ENCODE results near the gene DLK1.

Gene DLK1

GRCh38 chr14:100750762-100751699, 24.3 kb downstream of the DLK1 start:
- Histone ChIP-seq H3K27me3 (ENCODE audit: control insufficient read depth in 1 of 2, insufficient read depth in 2 of 2, low read length in 2 of 2) (peaks cover 0 to 3% of the 10 kb centered on the region in 2 donors), H3K4me3 (ENCODE audit: low read depth in 1 of 2, low read length in 2 of 2) (no peak overlapping the region), H3K4me1 (ENCODE audit: control insufficient read depth in 1 of 2, insufficient read depth in 2 of 2, low read length in 2 of 2) (no peaks in the 10 kb centered on the region), H3K9ac (ENCODE audit: low read depth in 1 of 2, low read length in 2 of 2) (no peak overlapping the region), H3K36me3 (ENCODE audit: control insufficient read depth in 1 of 2, insufficient read depth in 2 of 2, low read length in 2 of 2) (no peaks in the 10 kb centered on the region), H3K27ac (ENCODE audit: low read depth, low read length) (no peak overlapping the region), H3K9me3 (ENCODE audit: control insufficient read depth in 1 of 2, low read length in 2 of 2) (no peaks in the 10 kb centered on the region)

- H3K27me3 ChIP-seq (ENCODE audit: control insufficient read depth in 1 of 2, insufficient read depth in 2 of 2, low read length in 2 of 2) = peaks cover 0 to 3% of the 10 kb centered on the region in 2 donors
- no peaks in the 10 kb centered on the region for H3K9me3 ChIP-seq (ENCODE audit: control insufficient read depth in 1 of 2, low read length in 2 of 2)
- H3K36me3 ChIP-seq (ENCODE audit: control insufficient read depth in 1 of 2, insufficient read depth in 2 of 2, low read length in 2 of 2) = no peaks in the 10 kb centered on the region
- no peak overlapping the region for H3K27ac ChIP-seq (ENCODE audit: low read depth, low read length)
- no peak overlapping the region for H3K4me3 ChIP-seq (ENCODE audit: low read depth in 1 of 2, low read length in 2 of 2)
- no peak overlapping the region for H3K9ac ChIP-seq (ENCODE audit: low read depth in 1 of 2, low read length in 2 of 2)
- H3K4me1 ChIP-seq (ENCODE audit: control insufficient read depth in 1 of 2, insufficient read depth in 2 of 2, low read length in 2 of 2) = no peaks in the 10 kb centered on the region
Measured at GRCh38 chr14:100754020-100754419, 27.3 kb downstream of the DLK1 start.

- Histone ChIP-seq H3K36me3 (ENCODE audit: control insufficient read depth in 1 of 2, insufficient read depth in 2 of 2, low read length in 2 of 2) (no peaks in the 10 kb centered on the region), H3K4me3 (ENCODE audit: low read depth in 1 of 2, low read length in 2 of 2) (no peak overlapping the region), H3K9ac (ENCODE audit: low read depth in 1 of 2, low read length in 2 of 2) (no peak overlapping the region), H3K27ac (ENCODE audit: low read depth, low read length) (no peak overlapping the region), H3K27me3 (ENCODE audit: control insufficient read depth in 1 of 2, insufficient read depth in 2 of 2, low read length in 2 of 2) (peaks cover 0 to 3% of the 10 kb centered on the region in 2 donors), H3K9me3 (ENCODE audit: control insufficient read depth in 1 of 2, low read length in 2 of 2) (no peaks in the 10 kb centered on the region), H3K4me1 (ENCODE audit: control insufficient read depth in 1 of 2, insufficient read depth in 2 of 2, low read length in 2 of 2) (no peaks in the 10 kb centered on the region)
Measured at GRCh38 chr14:100755649-100756048, 29.0 kb downstream of the DLK1 start.

- Histone ChIP-seq H3K9ac (ENCODE audit: low read depth in 1 of 2, low read length in 2 of 2) (no peak overlapping the region), H3K27me3 (ENCODE audit: control insufficient read depth in 1 of 2, insufficient read depth in 2 of 2, low read length in 2 of 2) (no peaks in the 10 kb centered on the region), H3K9me3 (ENCODE audit: control insufficient read depth in 1 of 2, low read length in 2 of 2) (no peaks in the 10 kb centered on the region), H3K27ac (ENCODE audit: low read depth, low read length) (no peak overlapping the region), H3K4me3 (ENCODE audit: low read depth in 1 of 2, low read length in 2 of 2) (no peak overlapping the region), H3K36me3 (ENCODE audit: control insufficient read depth in 1 of 2, insufficient read depth in 2 of 2, low read length in 2 of 2) (no peaks in the 10 kb centered on the region), H3K4me1 (ENCODE audit: control insufficient read depth in 1 of 2, insufficient read depth in 2 of 2, low read length in 2 of 2) (no peaks in the 10 kb centered on the region)
Measured at GRCh38 chr14:100761481-100761880, 34.8 kb downstream of the DLK1 start.

GRCh38 chr14:100762089-100762515, 35.4 kb downstream of the DLK1 start:
- no peaks in the 10 kb centered on the region for H3K4me1 ChIP-seq (ENCODE audit: control insufficient read depth in 1 of 2, insufficient read depth in 2 of 2, low read length in 2 of 2)
- H3K9ac ChIP-seq (ENCODE audit: low read depth in 1 of 2, low read length in 2 of 2) = no peak overlapping the region
- H3K36me3 ChIP-seq (ENCODE audit: control insufficient read depth in 1 of 2, insufficient read depth in 2 of 2, low read length in 2 of 2) = no peaks in the 10 kb centered on the region
- no peaks in the 10 kb centered on the region for H3K9me3 ChIP-seq (ENCODE audit: control insufficient read depth in 1 of 2, low read length in 2 of 2)
- H3K27ac ChIP-seq (ENCODE audit: low read depth, low read length) = no peak overlapping the region
- H3K27me3 ChIP-seq (ENCODE audit: control insufficient read depth in 1 of 2, insufficient read depth in 2 of 2, low read length in 2 of 2) = no peaks in the 10 kb centered on the region
- no peak overlapping the region for H3K4me3 ChIP-seq (ENCODE audit: low read depth in 1 of 2, low read length in 2 of 2)

GRCh38 chr14:100762901-100763300, 36.2 kb downstream of the DLK1 start:
- Histone ChIP-seq H3K27ac (ENCODE audit: low read depth, low read length) (no peak overlapping the region), H3K4me1 (ENCODE audit: control insufficient read depth in 1 of 2, insufficient read depth in 2 of 2, low read length in 2 of 2) (no peaks in the 10 kb centered on the region), H3K9me3 (ENCODE audit: control insufficient read depth in 1 of 2, low read length in 2 of 2) (no peaks in the 10 kb centered on the region), H3K4me3 (ENCODE audit: low read depth in 1 of 2, low read length in 2 of 2) (no peak overlapping the region), H3K27me3 (ENCODE audit: control insufficient read depth in 1 of 2, insufficient read depth in 2 of 2, low read length in 2 of 2) (no peaks in the 10 kb centered on the region), H3K36me3 (ENCODE audit: control insufficient read depth in 1 of 2, insufficient read depth in 2 of 2, low read length in 2 of 2) (no peaks in the 10 kb centered on the region), H3K9ac (ENCODE audit: low read depth in 1 of 2, low read length in 2 of 2) (no peak overlapping the region)

- H3K4me3 ChIP-seq (ENCODE audit: low read depth in 1 of 2, low read length in 2 of 2) = no peak overlapping the region
- H3K27ac ChIP-seq (ENCODE audit: low read depth, low read length) = no peak overlapping the region
- H3K4me1 ChIP-seq (ENCODE audit: control insufficient read depth in 1 of 2, insufficient read depth in 2 of 2, low read length in 2 of 2) = no peaks in the 10 kb centered on the region
- H3K9me3 ChIP-seq (ENCODE audit: control insufficient read depth in 1 of 2, low read length in 2 of 2) = no peaks in the 10 kb centered on the region
- no peaks in the 10 kb centered on the region for H3K27me3 ChIP-seq (ENCODE audit: control insufficient read depth in 1 of 2, insufficient read depth in 2 of 2, low read length in 2 of 2)
- H3K9ac ChIP-seq (ENCODE audit: low read depth in 1 of 2, low read length in 2 of 2) = no peak overlapping the region
- H3K36me3 ChIP-seq (ENCODE audit: control insufficient read depth in 1 of 2, insufficient read depth in 2 of 2, low read length in 2 of 2) = no peaks in the 10 kb centered on the region
Measured at GRCh38 chr14:100764471-100765115, 37.9 kb downstream of the DLK1 start.

- Histone ChIP-seq H3K36me3 (ENCODE audit: control insufficient read depth in 1 of 2, insufficient read depth in 2 of 2, low read length in 2 of 2) (no peaks in the 10 kb centered on the region), H3K4me3 (ENCODE audit: low read depth in 1 of 2, low read length in 2 of 2) (no peak overlapping the region), H3K27ac (ENCODE audit: low read depth, low read length) (no peak overlapping the region), H3K9ac (ENCODE audit: low read depth in 1 of 2, low read length in 2 of 2) (no peak overlapping the region), H3K27me3 (ENCODE audit: control insufficient read depth in 1 of 2, insufficient read depth in 2 of 2, low read length in 2 of 2) (no peaks in the 10 kb centered on the region), H3K4me1 (ENCODE audit: control insufficient read depth in 1 of 2, insufficient read depth in 2 of 2, low read length in 2 of 2) (no peaks in the 10 kb centered on the region), H3K9me3 (ENCODE audit: control insufficient read depth in 1 of 2, low read length in 2 of 2) (no peaks in the 10 kb centered on the region)
Measured at GRCh38 chr14:100765296-100765695, 38.6 kb downstream of the DLK1 start.

- Histone ChIP-seq H3K4me1 (ENCODE audit: control insufficient read depth in 1 of 2, insufficient read depth in 2 of 2, low read length in 2 of 2) (no peaks in the 10 kb centered on the region), H3K27me3 (ENCODE audit: control insufficient read depth in 1 of 2, insufficient read depth in 2 of 2, low read length in 2 of 2) (no peaks in the 10 kb centered on the region)
Measured at GRCh38 chr14:100765991-100766390, 39.3 kb downstream of the DLK1 start.

GRCh38 chr14:100767003-100767787, 40.5 kb downstream of the DLK1 start:
- H3K27me3 ChIP-seq (ENCODE audit: control insufficient read depth in 1 of 2, insufficient read depth in 2 of 2, low read length in 2 of 2) = no peaks in the 10 kb centered on the region
- no peaks in the 10 kb centered on the region for H3K9me3 ChIP-seq (ENCODE audit: control insufficient read depth in 1 of 2, low read length in 2 of 2)
- H3K9ac ChIP-seq (ENCODE audit: low read depth in 1 of 2, low read length in 2 of 2) = no peak overlapping the region
- no peaks in the 10 kb centered on the region for H3K4me1 ChIP-seq (ENCODE audit: control insufficient read depth in 1 of 2, insufficient read depth in 2 of 2, low read length in 2 of 2)
- H3K36me3 ChIP-seq (ENCODE audit: control insufficient read depth in 1 of 2, insufficient read depth in 2 of 2, low read length in 2 of 2) = no peaks in the 10 kb centered on the region
- no peak overlapping the region for H3K27ac ChIP-seq (ENCODE audit: low read depth, low read length)
- H3K4me3 ChIP-seq (ENCODE audit: low read depth in 1 of 2, low read length in 2 of 2) = no peak overlapping the region

More at GRCh38 chr14:100765991-100766390, 39.3 kb downstream of the DLK1 start:
- Histone ChIP-seq H3K4me3 (ENCODE audit: low read depth in 1 of 2, low read length in 2 of 2) (no peak overlapping the region), H3K36me3 (ENCODE audit: control insufficient read depth in 1 of 2, insufficient read depth in 2 of 2, low read length in 2 of 2) (no peaks in the 10 kb centered on the region), H3K9me3 (ENCODE audit: control insufficient read depth in 1 of 2, low read length in 2 of 2) (no peaks in the 10 kb centered on the region), H3K27ac (ENCODE audit: low read depth, low read length) (no peak overlapping the region), H3K9ac (ENCODE audit: low read depth in 1 of 2, low read length in 2 of 2) (no peak overlapping the region)
